OCI-M1 (cell line): ENCODE data around the gene CRABP1.
A peak's percentile ranks its signal among the peaks of the same experiment; 100 is the strongest.

Source experiments
- DNase-seq: peaks from one replicate; lab custom pipeline; 2025; lab: John Stamatoyannopoulos, UW

The CRABP1 gene

GRCh38 chr15:78340231-78341056 is at the start of gene CRABP1:
TSS of gene CRABP1 (plus strand) at chr15:78340353. CDS start at chr15:78340429, 76 bp downstream.
- no peak for DNase-seq

GRCh38 chr15:78291052-78291451 is 49.1 kb upstream of the CRABP1 start:
- no peak for DNase-seq

GRCh38 chr15:78291698-78292097 is 48.5 kb upstream of the CRABP1 start:
- no peak for DNase-seq

- DNase-seq, result no peak
Observed at GRCh38 chr15:78292219-78292618, 47.9 kb upstream of the CRABP1 start.

- DNase-seq, result peak; percentile 97
Observed at GRCh38 chr15:78299101-78299930, 40.8 kb upstream of the CRABP1 start, which contains the start of gene SKIC8. TSS of gene SKIC8 (minus strand) at chr15:78299609. CDS start at chr15:78295686, 3,923 bp downstream.

GRCh38 chr15:78301326-78301725 is 38.8 kb upstream of the CRABP1 start:
- DNase-seq, result peak; percentile 21

GRCh38 chr15:78301828-78302227 is 38.3 kb upstream of the CRABP1 start:
- DNase-seq, result peak; percentile 46

GRCh38 chr15:78302579-78303312 is 37.4 kb upstream of the CRABP1 start:
- DNase-seq, result no peak

- no peak for DNase-seq
Observed at GRCh38 chr15:78304216-78305066, 35.7 kb upstream of the CRABP1 start.

GRCh38 chr15:78306176-78306774 is 33.9 kb upstream of the CRABP1 start:
- peak; percentile 28 for DNase-seq

GRCh38 chr15:78307976-78308375 is 32.2 kb upstream of the CRABP1 start:
- DNase-seq, result no peak

GRCh38 chr15:78308422-78309032 is 31.6 kb upstream of the CRABP1 start:
- peak; percentile 77 for DNase-seq

- no peak for DNase-seq
Observed at GRCh38 chr15:78311292-78311691, 28.9 kb upstream of the CRABP1 start.

GRCh38 chr15:78312536-78312935 is 27.6 kb upstream of the CRABP1 start:
- no peak for DNase-seq

- no peak for DNase-seq
Observed at GRCh38 chr15:78312957-78313356, 27.2 kb upstream of the CRABP1 start.

GRCh38 chr15:78313383-78313782 is 26.8 kb upstream of the CRABP1 start:
- no peak for DNase-seq

GRCh38 chr15:78314181-78314581 is 26.0 kb upstream of the CRABP1 start:
- no peak for DNase-seq

GRCh38 chr15:78315686-78316282 is 24.4 kb upstream of the CRABP1 start:
- peak; percentile 2 for DNase-seq

- DNase-seq, result no peak
Observed at GRCh38 chr15:78316283-78317083, 23.7 kb upstream of the CRABP1 start.
